H9 (cell line): ENCODE data around the gene SLC38A11. TPM values are rescaled to one million over a fixed set of nuclear protein-coding genes. Genes with fewer than 3 reads are reported as not detected.
A peak's percentile ranks its signal among the peaks of the same experiment; 100 is the strongest.

Source experiments
- DNase-seq: peaks from one replicate; pipeline ENCODE4 v3.0.0-alpha.2; 2017
- H2AFZ ChIP-seq: one replicate; pipeline ENCODE4 v1.6.1; 2013; ENCODE audit warnings: mild to moderate bottlenecking, low read length, control low read depth, moderate library complexity
- H2AK5ac ChIP-seq: 2 replicates; pipeline ENCODE4 v1.6.1; 2013; ENCODE audit warnings: low read length, control low read depth, mixed read lengths; ENCODE audit not compliant: insufficient read length
- H2BK120ac ChIP-seq: one replicate; pipeline ENCODE4 v1.6.1; 2013; ENCODE audit warnings: low read depth, mild to moderate bottlenecking, low read length, control low read depth, inconsistent platforms; ENCODE audit not compliant: poor library complexity, severe bottlenecking
- H2BK12ac ChIP-seq: 2 replicates; pipeline ENCODE4 v1.6.1; 2013; ENCODE audit warnings: low read length, control low read depth, mixed read lengths, low read depth; ENCODE audit not compliant: insufficient read length
- H2BK15ac ChIP-seq: 2 replicates; pipeline ENCODE4 v1.6.1; 2013; ENCODE audit warnings: low read depth, low read length, control low read depth
- H2BK20ac ChIP-seq: one replicate; pipeline ENCODE4 v1.6.1; 2013; ENCODE audit warnings: low read depth, mild to moderate bottlenecking, low read length, control low read depth, inconsistent platforms; ENCODE audit not compliant: poor library complexity, severe bottlenecking
- H2BK5ac ChIP-seq: 2 replicates; pipeline ENCODE4 v1.6.1; 2013; ENCODE audit warnings: low read length, control low read depth, mixed read lengths; ENCODE audit not compliant: insufficient read length
- H3K14ac ChIP-seq: 2 replicates; pipeline ENCODE4 v1.6.1; 2013; ENCODE audit warnings: low read length, control low read depth; ENCODE audit not compliant: insufficient read depth
- H3K18ac ChIP-seq: 2 replicates; pipeline ENCODE4 v1.6.1; 2013; ENCODE audit warnings: low read depth, mild to moderate bottlenecking, mixed read lengths, low read length, control low read depth; ENCODE audit not compliant: insufficient read length
- H3K23ac ChIP-seq: 2 replicates; pipeline ENCODE4 v1.6.1; 2013; ENCODE audit warnings: low read length, control low read depth, mixed read lengths, low read depth; ENCODE audit not compliant: insufficient read length
- H3K23me2 ChIP-seq: 2 replicates; pipeline ENCODE4 v1.6.1; 2013; ENCODE audit warnings: low read depth, mild to moderate bottlenecking, mixed read lengths, low read length, control low read depth; ENCODE audit not compliant: insufficient read length, poor library complexity, severe bottlenecking
- H3K27ac ChIP-seq: 2 replicates; pipeline ENCODE4 v1.5.1; 2013; ENCODE audit warnings: low read length, control low read depth, mixed read lengths, low read depth; ENCODE audit not compliant: insufficient read length
- H3K27me3 ChIP-seq: 2 replicates; pipeline ENCODE4 v1.6.1; 2013; ENCODE audit warnings: low read length, control low read depth, inconsistent platforms; ENCODE audit not compliant: insufficient read depth
- H3K4ac ChIP-seq: 2 replicates; pipeline ENCODE4 v1.6.1; 2013; ENCODE audit warnings: low read depth, mild to moderate bottlenecking, control low read depth, inconsistent platforms, low read length, moderate library complexity
- H3K4me1 ChIP-seq: 2 replicates; pipeline ENCODE4 v1.6.1; 2013; ENCODE audit warnings: low read length, control low read depth, inconsistent platforms; ENCODE audit not compliant: insufficient read depth
- H3K4me2 ChIP-seq: 2 replicates; pipeline ENCODE4 v1.6.1; 2013; ENCODE audit warnings: low read length, control low read depth, mixed read lengths; ENCODE audit not compliant: insufficient read length, insufficient read depth
- H3K56ac ChIP-seq: 2 replicates; pipeline ENCODE4 v1.6.1; 2013; ENCODE audit warnings: low read depth, mild to moderate bottlenecking, mixed read lengths, low read length, control low read depth; ENCODE audit not compliant: insufficient read length
- H3K79me1 ChIP-seq: 2 replicates; pipeline ENCODE4 v1.6.1; 2013; ENCODE audit warnings: low read depth, mild to moderate bottlenecking, moderate library complexity, low read length, control low read depth, inconsistent platforms; ENCODE audit not compliant: insufficient read depth, poor library complexity, severe bottlenecking
- H3K79me2 ChIP-seq: 2 replicates; pipeline ENCODE4 v1.6.1; 2013; ENCODE audit warnings: low read length, control low read depth, inconsistent platforms; ENCODE audit not compliant: insufficient read depth
- H3K9ac ChIP-seq: 2 replicates; pipeline ENCODE4 v1.6.1; 2013; ENCODE audit warnings: low read length, control low read depth, mixed read lengths; ENCODE audit not compliant: insufficient read length; ENCODE audit errors: extremely low read depth
- H3K9me3 ChIP-seq: one replicate; pipeline ENCODE4 v1.6.1; 2013; ENCODE audit warnings: low read depth, low read length, inconsistent platforms; ENCODE audit not compliant: control insufficient read depth
- H3T11ph ChIP-seq: one replicate; pipeline ENCODE4 v1.6.1; 2013; ENCODE audit warnings: mild to moderate bottlenecking, low read length, control low read depth, inconsistent platforms
- H4K20me1 ChIP-seq: one replicate; pipeline ENCODE4 v1.6.1; 2013; ENCODE audit not compliant: control insufficient read depth, insufficient read length, insufficient read depth
- H4K5ac ChIP-seq: 2 replicates; pipeline ENCODE4 v1.6.1; 2013; ENCODE audit warnings: low read depth, mild to moderate bottlenecking, mixed read lengths, low read length, control low read depth; ENCODE audit not compliant: insufficient read length
- H4K8ac ChIP-seq: replicated peaks from 2 replicates; pipeline ENCODE4 v1.6.1; 2013; ENCODE audit warnings: low read length, control low read depth, mixed read lengths, low read depth; ENCODE audit not compliant: insufficient read length
- H4K91ac ChIP-seq: 2 replicates; pipeline ENCODE4 v1.6.1; 2013; ENCODE audit warnings: low read depth, mild to moderate bottlenecking, moderate library complexity, mixed read lengths, low read length, control low read depth; ENCODE audit not compliant: insufficient read length
- H3K27ac Mint-ChIP-seq, 3 experiments: 2 replicates in 2 of 3; 3 replicates in 1 of 3; pipeline ENCODE4 v1.8.0; 2020 to 2021; ENCODE audit warnings: mixed read lengths in 3 of 3, mild to moderate bottlenecking in 1 of 3, moderate library complexity in 1 of 3
- H3K27me3 Mint-ChIP-seq: 2 replicates; pipeline ENCODE4 v1.8.0; 2021; ENCODE audit warnings: low read depth, mild to moderate bottlenecking, moderate library complexity, mixed read lengths
- H3K36me3 Mint-ChIP-seq, 3 experiments: 2 replicates in 2 of 3; 3 replicates in 1 of 3; pipeline ENCODE4 v1.8.0; 2020 to 2021; ENCODE audit warnings: low read depth in 3 of 3, mixed read lengths in 3 of 3; ENCODE audit not compliant: insufficient read depth in 1 of 3
- H3K4me1 Mint-ChIP-seq, 2 experiments: 2 replicates each; pipeline ENCODE4 v1.8.0; 2020; ENCODE audit warnings: mixed read lengths in 2 of 2
- H3K4me3 Mint-ChIP-seq, 2 experiments: 2 replicates in 1 of 2; 3 replicates in 1 of 2; pipeline ENCODE4 v1.8.0; 2020 to 2021; ENCODE audit warnings: mild to moderate bottlenecking in 2 of 2, mixed read lengths in 2 of 2, moderate library complexity in 1 of 2
- H3K9me3 Mint-ChIP-seq, 2 experiments: 2 replicates in 1 of 2; 3 replicates in 1 of 2; pipeline ENCODE4 v1.8.0; 2020; ENCODE audit warnings: mild to moderate bottlenecking in 2 of 2, mixed read lengths in 2 of 2, moderate library complexity in 1 of 2
- CTCF ChIP-seq: fragments of 200-600 bp; sonication (generic); conservative IDR thresholded peaks from 3 replicates; pipeline ENCODE4 v1.8.0; 2021; ENCODE audit warnings: antibody characterized with exemption, mild to moderate bottlenecking
- WGBS: extraction: QIAGEN DNeasy Blood & Tissue Kit; methylation state at CpG from one replicate; pipeline ENCODE4 v1.1.7; 2013; ENCODE audit warnings: missing lambda C conversion rate, low lambda C conversion rate, mixed read lengths; ENCODE audit not compliant: insufficient read length; ENCODE audit errors: extremely low coverage; 5-methylcytosine and 5-hydroxymethylcytosine counted together
- total RNA-seq: library from RNA; stranded (reverse); gene quantifications from 2 replicates; pipeline ENCODE4 v1.2.1, GENCODE V29; 2021

SLC38A11 gene
- total RNA-seq, 1 experiment from 2014 or later, result not detected

- peak overlapping the region; percentile 16 to 61 (median 48); a peak in 3 of 7 replicates for H3K27ac Mint-ChIP-seq
Observed at GRCh38 chr2:164935118-164936101, 19.9 kb downstream of the SLC38A11 start.

More at GRCh38 chr2:164935118-164936101, 19.9 kb downstream of the SLC38A11 start:
- H2BK20ac ChIP-seq, result no peak overlapping the region
- H3K79me2 ChIP-seq, result no peaks in the 10 kb centered on the region
- no peaks in the 10 kb centered on the region for H3K79me1 ChIP-seq
- H2AK5ac ChIP-seq, result no peak overlapping the region
- H3T11ph ChIP-seq, result no peak overlapping the region
- H2BK12ac ChIP-seq, result no peak overlapping the region
- H2BK5ac ChIP-seq, result no peak overlapping the region
- H3K9me3 Mint-ChIP-seq, result peaks cover 5 to 8% of the 10 kb centered on the region in 2 experiments; a peak in 3 of 5 replicates
- no peaks in the 10 kb centered on the region for H3K9me3 ChIP-seq
- no peak for TF ChIP-seq CTCF
- H3K27me3 ChIP-seq, result no peaks in the 10 kb centered on the region
- H3K36me3 Mint-ChIP-seq, result peaks cover 0 to 7% (median 0%) of the 10 kb centered on the region in 3 experiments; a peak in 2 of 7 replicates
- H4K20me1 ChIP-seq, result no peaks in the 10 kb centered on the region
- H3K18ac ChIP-seq, result no peak overlapping the region
- no peak overlapping the region for H3K4me3 Mint-ChIP-seq
- H2BK120ac ChIP-seq, result no peak overlapping the region
- H3K56ac ChIP-seq, result no peak overlapping the region
- H2AFZ ChIP-seq, result no peak overlapping the region
- H3K27ac ChIP-seq, result no peak overlapping the region
- no peak for DNase-seq
- H3K14ac ChIP-seq, result no peak overlapping the region
- H3K4ac ChIP-seq, result no peak overlapping the region
- no peak overlapping the region for H4K5ac ChIP-seq
- H3K4me2 ChIP-seq, result no peak overlapping the region
- no peaks in the 10 kb centered on the region; the same call in 1 of the 2 replicates for H3K27me3 Mint-ChIP-seq
- H4K91ac ChIP-seq, result no peak overlapping the region
- no peak overlapping the region for H4K8ac ChIP-seq
- no peaks in the 10 kb centered on the region for H3K4me1 ChIP-seq
- H3K4me1 Mint-ChIP-seq, result peaks cover 8 to 11% of the 10 kb centered on the region in 2 experiments
- no peak overlapping the region for H2BK15ac ChIP-seq
- H3K23me2 ChIP-seq, result no peaks in the 10 kb centered on the region
- WGBS, result no CpG with 5 or more reads among the region's 5 CpGs
- no peak overlapping the region for H3K23ac ChIP-seq
- H3K9ac ChIP-seq, result no peak overlapping the region
